HG02678 (cell line): Measurements from ENCODE around the gene DNAAF5.
"Not testable (repeated sequence)": the region's sequence is repeated elsewhere in the genome, so short reads cannot be mapped to it uniquely, and the experiment has no call there.

ENCODE experiments used
- ATAC-seq: cut with Tn5 transposase; IDR thresholded peaks from one replicate; pipeline ENCODE4 v1.9.1; 2021; ENCODE audit warnings: mild to moderate bottlenecking, moderate library complexity; ENCODE audit not compliant: unreplicated experiment

DNAAF5 gene

GRCh38 chr7:729140-730000 is 2.9 kb downstream of the DNAAF5 start:
- ATAC-seq = no peak

- ATAC-seq = no peak
Observed at GRCh38 chr7:730501-731439, 4.3 kb downstream of the DNAAF5 start.

GRCh38 chr7:731440-732085 is 5.1 kb downstream of the DNAAF5 start:
- ATAC-seq = no peak

- ATAC-seq = no peak
Observed at GRCh38 chr7:732094-732541, 5.6 kb downstream of the DNAAF5 start.

- ATAC-seq = no peak
Observed at GRCh38 chr7:732556-732955, 6.1 kb downstream of the DNAAF5 start.

- ATAC-seq = no peak
Observed at GRCh38 chr7:734214-734613, 7.7 kb downstream of the DNAAF5 start.

GRCh38 chr7:734808-735207 is 8.3 kb downstream of the DNAAF5 start:
- ATAC-seq = no peak

- ATAC-seq = no peak
Observed at GRCh38 chr7:738241-738640, 11.7 kb downstream of the DNAAF5 start.

GRCh38 chr7:738723-739454 is 12.4 kb downstream of the DNAAF5 start:
- no peak for ATAC-seq

- no peak for ATAC-seq
Observed at GRCh38 chr7:739455-739982, 13.0 kb downstream of the DNAAF5 start.

GRCh38 chr7:739983-740942 is 13.8 kb downstream of the DNAAF5 start:
- ATAC-seq = no peak

GRCh38 chr7:741191-741671 is 14.7 kb downstream of the DNAAF5 start:
- no peak for ATAC-seq

- ATAC-seq = no peak
Observed at GRCh38 chr7:741850-742249, 15.4 kb downstream of the DNAAF5 start.

GRCh38 chr7:742791-743190 is 16.3 kb downstream of the DNAAF5 start:
- no peak for ATAC-seq

- not testable (repeated sequence) for ATAC-seq
Observed at GRCh38 chr7:743341-744127, 17.0 kb downstream of the DNAAF5 start.

GRCh38 chr7:744128-744520 is 17.6 kb downstream of the DNAAF5 start:
- ATAC-seq = not testable (repeated sequence)

- no peak for ATAC-seq
Observed at GRCh38 chr7:744854-745430, 18.4 kb downstream of the DNAAF5 start.
